Right lobe of liver (tissue), 6 donors: ENCODE results near the gene FAM222B. TPM values are rescaled to one million over a fixed set of nuclear protein-coding genes. Genes with fewer than 3 reads are reported as not detected.

Experiments
- ATAC-seq, 4 donors: fragments of 200-7000 bp; cut with Tn5 transposase; one replicate each; pipeline ENCODE4 v1.9.1; 2020; ENCODE audit warnings: mild to moderate bottlenecking in 4 of 4, moderate library complexity in 4 of 4
- DNase-seq, 3 donors: peaks; one replicate each; pipeline ENCODE4 v3.0.0-alpha.2; 2020
- H3K27ac ChIP-seq, 3 donors: fragments of 200-600 bp; one replicate each; pipeline ENCODE4 v1.8.0; 2022
- H3K27me3 ChIP-seq, 2 donors: fragments of 200-600 bp; one replicate each; pipeline ENCODE4 v1.8.0; 2022
- H3K36me3 ChIP-seq, 4 donors: fragments of 200-600 bp; sonication (generic) in 1 of 4; one replicate each; pipeline versions ENCODE4 v1.5.1 to v1.8.0; 2017 to 2022; ENCODE audit warnings: control low read depth in 1 of 4
- H3K4me1 ChIP-seq, 4 donors: fragments of 200-600 bp; sonication (generic) in 1 of 4; one replicate each; pipeline versions ENCODE4 v1.5.1 to v1.8.0; 2017 to 2022; ENCODE audit warnings: control low read depth in 1 of 4
- H3K4me3 ChIP-seq, 3 donors: fragments of 200-600 bp; one replicate each; pipeline ENCODE4 v1.8.0; 2022
- H3K9me3 ChIP-seq, 4 donors: fragments of 200-600 bp; sonication (generic) in 1 of 4; one replicate each; pipeline versions ENCODE4 v1.5.1 to v1.8.0; 2017 to 2022; ENCODE audit warnings: control low read depth in 1 of 4
- POLR2A ChIP-seq: fragments of 450-650 bp; IDR thresholded peaks from one replicate; pipeline ENCODE4 v1.6.1; 2017; ENCODE audit warnings: antibody characterized with exemption, mild to moderate bottlenecking
- WGBS: methylation state at CpG from one replicate; pipeline ENCODE4 v1.1.6; 2018; ENCODE audit warnings: low coverage, low lambda C conversion rate; ENCODE audit not compliant: insufficient coverage; ENCODE audit errors: missing lambda C conversion rate; 5-methylcytosine and 5-hydroxymethylcytosine counted together
- intact Hi-C, 2 donors: fragments of 100-400 bp; cut with DNase I; formaldehyde crosslinking; loops; one replicate each; pipeline versions ENCODE4 v1.11.2 to v1.14.1; 2022
- total RNA-seq, 6 experiments: library from RNA; depleted of rRNA in 2 of 6; stranded (reverse); fragments of >200 nt in 2 of 6; fragmentation: NEBNext Ultra II Directional in 3 of 6; extraction: Animal tissue kit (Norgen Biotek cat#: 25700) in 3 of 6; gene quantifications; one replicate each; pipeline versions ENCODE4 v1.1.0 to v1.2.4, GENCODE V29; 2016 to 2023
- TF ChIP-seq, protein P1 (sequence below), 4 donors: fragments of 200-600 bp in 3 of 4; fragments of 450-650 bp in 1 of 4; IDR thresholded peaks; one replicate each; pipeline versions ENCODE4 v1.5.1 to v1.8.0; 2016 to 2022; ENCODE audit warnings: antibody characterized with exemption in 4 of 4, mild to moderate bottlenecking in 2 of 4
- donor health status: DM: no; HTN: yes; CAD: no.
- donor health status: DM: no; HTN: no; CAD: no.
- donor health status: DM: no; HTN: no; CAD: no.
- donor health status: DM: no; HTN: yes; CAD: no.
- donor health status: DM: no; HTN: yes; CAD: no.

Gene FAM222B
- total RNA-seq, 6 experiments from 2014 or later: 5.8 to 12.0 (median 8.8) TPM

DNA sequence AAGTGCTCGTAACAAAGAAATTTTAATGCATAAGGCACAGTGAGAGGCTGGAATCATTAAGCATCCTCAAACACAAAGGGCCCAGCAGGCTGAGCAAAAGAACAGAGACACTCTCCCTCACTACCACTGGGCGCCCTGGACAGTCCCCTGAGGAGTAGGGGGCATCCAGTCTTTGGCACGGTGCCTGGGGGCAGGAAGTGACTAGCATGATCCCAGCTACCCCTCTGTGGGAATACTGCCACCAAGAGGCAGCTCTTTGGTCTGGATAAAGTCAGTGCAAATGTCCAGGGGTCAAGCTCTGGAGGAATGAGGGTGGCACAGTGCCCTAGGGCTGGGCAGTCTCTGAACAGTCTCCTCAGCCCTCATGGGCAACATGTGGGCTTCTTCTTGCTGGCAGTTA lies 128.3 kb downstream of the FAM222B start:
- TF ChIP-seq, protein P1, sequence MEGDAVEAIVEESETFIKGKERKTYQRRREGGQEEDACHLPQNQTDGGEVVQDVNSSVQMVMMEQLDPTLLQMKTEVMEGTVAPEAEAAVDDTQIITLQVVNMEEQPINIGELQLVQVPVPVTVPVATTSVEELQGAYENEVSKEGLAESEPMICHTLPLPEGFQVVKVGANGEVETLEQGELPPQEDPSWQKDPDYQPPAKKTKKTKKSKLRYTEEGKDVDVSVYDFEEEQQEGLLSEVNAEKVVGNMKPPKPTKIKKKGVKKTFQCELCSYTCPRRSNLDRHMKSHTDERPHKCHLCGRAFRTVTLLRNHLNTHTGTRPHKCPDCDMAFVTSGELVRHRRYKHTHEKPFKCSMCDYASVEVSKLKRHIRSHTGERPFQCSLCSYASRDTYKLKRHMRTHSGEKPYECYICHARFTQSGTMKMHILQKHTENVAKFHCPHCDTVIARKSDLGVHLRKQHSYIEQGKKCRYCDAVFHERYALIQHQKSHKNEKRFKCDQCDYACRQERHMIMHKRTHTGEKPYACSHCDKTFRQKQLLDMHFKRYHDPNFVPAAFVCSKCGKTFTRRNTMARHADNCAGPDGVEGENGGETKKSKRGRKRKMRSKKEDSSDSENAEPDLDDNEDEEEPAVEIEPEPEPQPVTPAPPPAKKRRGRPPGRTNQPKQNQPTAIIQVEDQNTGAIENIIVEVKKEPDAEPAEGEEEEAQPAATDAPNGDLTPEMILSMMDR (IDR thresholded peaks at IDR 0.05): no peak
- no peak for TF ChIP-seq POLR2A
- Histone ChIP-seq H3K27ac (no peak overlapping the region), H3K4me1 (peaks cover 0 to 10% (median 5%) of the 10 kb centered on the region in 4 donors), H3K4me3 (no peak overlapping the region), H3K36me3 (no peaks in the 10 kb centered on the region), H3K9me3 (no peaks in the 10 kb centered on the region), H3K27me3 (no peaks in the 10 kb centered on the region)
- DNase-seq (no peak), ATAC-seq (no peak)
- no CpG with 5 or more reads among the region's 3 CpGs for WGBS
- intact Hi-C loops: no loop called here

DNA sequence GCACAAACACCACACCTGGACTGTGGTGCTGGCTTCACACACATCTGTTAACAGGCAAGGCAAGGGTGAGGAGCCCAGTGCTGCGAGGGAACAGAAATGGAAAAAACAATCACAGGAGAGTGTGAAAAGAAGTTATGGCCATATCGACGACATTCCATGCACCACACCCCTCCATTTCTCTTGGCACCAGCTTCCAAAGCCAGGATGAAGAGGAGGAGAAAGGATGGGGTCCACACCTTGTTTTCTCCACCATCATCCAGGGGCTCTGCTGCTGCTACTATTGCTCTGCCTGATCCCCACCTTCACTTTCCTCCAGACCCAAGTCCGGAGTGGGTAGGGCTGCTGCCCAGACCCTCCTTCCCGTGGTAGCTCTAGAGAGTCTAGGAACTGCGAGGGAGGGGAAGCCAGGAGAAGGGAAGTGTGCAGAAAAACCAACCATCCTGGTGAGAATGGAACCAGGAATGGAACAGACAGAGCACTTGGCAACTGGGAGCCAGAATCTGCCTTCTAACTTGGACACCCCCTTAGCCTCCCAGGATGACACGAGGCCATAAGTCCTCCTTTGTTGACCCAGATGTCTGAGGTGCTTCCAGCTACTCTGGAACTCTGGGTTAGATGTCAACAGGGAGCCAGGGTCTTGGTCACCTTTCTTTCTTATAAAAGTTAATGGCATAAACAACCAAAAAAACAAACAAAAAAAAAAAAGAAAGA lies 129.7 kb downstream of the FAM222B start:
- WGBS: 73% methylated on average over 4 of the region's 7 CpGs
- no peaks in the 10 kb centered on the region for H3K27me3 ChIP-seq
- no peak overlapping the region for H3K27ac ChIP-seq
- H3K9me3 ChIP-seq: no peaks in the 10 kb centered on the region
- ATAC-seq: no peak
- no peaks in the 10 kb centered on the region for H3K36me3 ChIP-seq
- no peak overlapping the region for H3K4me3 ChIP-seq
- intact Hi-C loops: no loop called here
- no peak for TF ChIP-seq POLR2A
- TF ChIP-seq, protein P1 (IDR thresholded peaks at IDR 0.05): no peak
- peaks cover 0 to 10% (median 2%) of the 10 kb centered on the region in 4 donors for H3K4me1 ChIP-seq
- DNase-seq: no peak

DNA sequence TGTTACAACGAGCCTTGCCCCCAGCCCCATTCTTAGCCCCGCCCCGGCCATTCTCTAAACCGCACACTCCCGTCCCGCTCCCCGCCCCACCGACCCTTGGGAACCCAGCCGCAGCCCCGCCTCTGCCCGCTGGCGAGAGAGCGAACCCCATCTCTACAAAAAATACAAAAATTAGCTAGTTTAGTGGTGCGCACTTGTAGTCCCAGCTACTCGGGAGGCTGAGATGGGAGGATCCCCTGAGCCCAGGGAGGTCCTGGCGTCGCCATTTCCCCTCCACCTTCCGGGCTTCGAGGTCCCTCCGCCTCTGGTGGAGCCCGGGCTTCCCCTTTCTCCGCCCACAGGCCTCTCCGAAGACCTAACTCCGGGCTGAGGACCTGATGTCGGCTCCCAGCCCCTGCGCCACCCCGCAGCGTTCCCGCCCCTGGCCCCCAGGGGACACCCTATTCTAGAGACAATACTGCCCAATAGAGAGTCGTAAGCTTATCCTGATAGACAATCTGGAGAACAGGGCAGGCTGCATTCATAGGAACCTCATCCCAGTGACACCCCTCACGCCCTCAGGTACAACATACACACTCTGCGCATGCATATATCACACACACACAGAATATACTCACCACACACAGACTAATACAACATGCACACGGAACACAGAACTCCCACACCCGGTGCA lies 130.4 kb downstream of the FAM222B start:
- DNase-seq (peak in 2 of 3 donors; percentile 62 to 70), ATAC-seq (peak in 3 of 4 donors; percentile 6 to 13 (median 9))
- Histone ChIP-seq H3K36me3 (no peaks in the 10 kb centered on the region), H3K27me3 (no peaks in the 10 kb centered on the region), H3K4me1 (peaks cover 0 to 10% (median 2%) of the 10 kb centered on the region in 4 donors), H3K27ac (peak overlapping the region in 2 of 3 donors; percentile 53 to 85), H3K4me3 (peak overlapping the region; percentile 62 to 77 (median 64)), H3K9me3 (no peaks in the 10 kb centered on the region)
- no peak for TF ChIP-seq POLR2A
- TF ChIP-seq, protein P1 (IDR thresholded peaks at IDR 0.05): no peak
- intact Hi-C loops: no loop called here
- 49% methylated on average over 22 of the region's 34 CpGs for WGBS

DNA sequence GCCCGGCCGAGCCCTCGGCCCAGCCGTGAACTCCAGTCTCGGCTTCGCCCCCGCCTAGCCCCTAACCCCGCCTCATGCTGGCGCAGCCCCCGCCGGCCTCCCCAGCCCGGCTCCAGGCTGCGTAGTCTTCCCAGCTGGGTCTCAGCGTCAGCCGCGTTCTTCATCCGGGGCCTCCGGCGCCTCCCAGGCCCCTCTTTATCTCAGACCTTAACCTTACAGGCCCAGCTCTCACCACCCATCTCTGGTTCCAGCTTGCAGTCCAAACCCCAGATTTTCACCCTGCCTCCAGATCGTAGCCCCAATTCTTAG lies 130.9 kb downstream of the FAM222B start, which contains the start of gene PROCA1:
PROCA1 (minus strand) TSS at position 166 of the 309 bp plus-strand sequence. CDS start 228 bp downstream, outside the sequence.
- Histone ChIP-seq H3K4me1 (peaks cover 0 to 10% (median 2%) of the 10 kb centered on the region in 4 donors), H3K27me3 (no peaks in the 10 kb centered on the region), H3K9me3 (no peaks in the 10 kb centered on the region), H3K27ac (peak within 1 kb of the TSS; percentile 56 to 85 (median 70)), H3K4me3 (peak within 1 kb of the TSS; percentile 62 to 77 (median 64)), H3K36me3 (no peaks in the 10 kb centered on the region)
- no peak for TF ChIP-seq POLR2A
- TF ChIP-seq, protein P1 (IDR thresholded peaks at IDR 0.05): no peak
- intact Hi-C loops: no loop called here
- peak in 1 of 4 donors; percentile 13 for ATAC-seq
- WGBS: 19% methylated on average over 6 of the region's 20 CpGs
- DNase-seq: no peak
